Mesothelial cell of epicardium (in vitro differentiated cells): ENCODE data around the gene XDH. TPM values are rescaled to one million over a fixed set of nuclear protein-coding genes. Genes with fewer than 3 reads are reported as not detected.

ENCODE experiments used
- DNase-seq, 2 experiments: peaks; one replicate each; pipeline ENCODE4 v3.0.0; 2021; ENCODE audit warnings: low spot score in 2 of 2; ENCODE audit not compliant: unreplicated experiment in 2 of 2
- H3K27ac Mint-ChIP-seq: 2 replicates; pipeline ENCODE4 v1.8.0; 2021; ENCODE audit warnings: mixed read lengths
- H3K27me3 Mint-ChIP-seq: 2 replicates; pipeline ENCODE4 v1.8.0; 2021; ENCODE audit warnings: low read depth, mixed read lengths
- H3K36me3 Mint-ChIP-seq: 2 replicates; pipeline ENCODE4 v1.8.0; 2021; ENCODE audit warnings: mixed read lengths
- H3K4me1 Mint-ChIP-seq: 2 replicates; pipeline ENCODE4 v1.8.0; 2021; ENCODE audit warnings: mixed read lengths
- H3K4me3 Mint-ChIP-seq: 2 replicates; pipeline ENCODE4 v1.8.0; 2021; ENCODE audit warnings: mild to moderate bottlenecking, moderate library complexity, mixed read lengths
- H3K9me3 Mint-ChIP-seq: 2 replicates; pipeline ENCODE4 v1.8.0; 2021; ENCODE audit warnings: mixed read lengths
- CTCF ChIP-seq: fragments of 200-600 bp; sonication (generic); IDR thresholded peaks from one replicate; pipeline ENCODE4 v1.5.0; 2021; ENCODE audit warnings: antibody characterized with exemption; ENCODE audit not compliant: unreplicated experiment
- total RNA-seq: library from RNA; stranded (reverse); gene quantifications from 3 replicates; pipeline ENCODE4 v1.2.1, GENCODE V29; 2021

XDH gene
- 3.8 to 3.9 TPM (median 3.9 TPM) in 3 replicates for total RNA-seq

DNA sequence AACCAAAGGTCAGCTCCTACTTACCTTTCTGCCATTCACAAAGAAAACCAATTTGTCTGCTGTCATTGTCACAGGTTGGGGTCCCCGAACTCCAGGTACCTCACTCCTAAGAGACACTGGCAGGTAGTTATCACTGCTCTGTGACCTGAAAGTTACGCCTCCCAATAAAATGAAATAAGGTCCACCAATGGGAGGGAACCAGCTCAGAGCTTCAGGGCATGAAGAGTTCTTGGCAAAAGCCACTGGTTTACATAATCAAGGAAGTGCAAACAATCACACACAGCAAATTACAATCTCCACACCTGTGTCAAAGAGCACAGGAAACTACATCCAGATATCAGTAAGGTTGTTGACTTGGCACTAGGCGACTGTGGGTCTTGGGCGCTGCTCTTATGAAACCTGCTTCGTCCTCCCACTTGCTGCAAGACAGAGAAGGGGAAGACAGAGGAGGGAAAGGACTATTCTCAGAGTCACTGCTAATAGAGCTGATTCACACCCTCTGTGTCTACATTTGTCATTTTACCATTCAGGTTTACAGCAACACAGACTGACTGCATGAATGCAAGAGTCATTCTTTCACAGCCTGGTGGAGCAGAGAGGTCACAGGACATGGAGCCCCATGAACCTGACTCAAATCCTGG lies at the start of gene XDH:
TSS of gene XDH (minus strand) at position 142 of the 641 bp plus-strand sequence. CDS start at position 66, 76 bp downstream.
- Mint-ChIP-seq H3K36me3 (peaks cover 2% of the 10 kb centered on the region), H3K27ac (no peak within 1 kb of the TSS), H3K9me3 (peaks cover 16% of the 10 kb centered on the region), H3K4me3 (no peak within 1 kb of the TSS), H3K4me1 (no peaks in the 10 kb centered on the region), H3K27me3 (peaks cover 27% of the 10 kb centered on the region)
- no peak for TF ChIP-seq CTCF
- no peak for DNase-seq

DNA sequence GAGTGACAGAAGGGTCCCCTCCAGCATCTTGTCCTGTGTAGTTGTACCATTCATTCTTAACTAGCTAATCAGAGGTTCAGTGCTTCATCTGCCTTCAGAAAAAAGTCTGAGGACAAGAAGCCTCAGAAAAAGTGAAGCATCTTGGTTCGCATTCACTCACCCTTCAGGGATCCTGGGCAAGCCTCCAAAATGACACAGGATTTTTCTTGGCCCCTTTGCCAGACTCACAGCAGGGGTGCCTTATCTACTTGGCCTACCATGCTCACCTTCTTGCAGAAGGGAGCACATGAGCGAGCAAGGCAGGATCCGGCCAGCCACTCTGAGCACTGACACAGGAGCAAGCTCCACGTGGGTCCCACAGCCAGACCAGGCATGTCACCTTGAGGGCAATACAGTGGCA lies 43.1 kb upstream of the XDH start:
- Mint-ChIP-seq H3K4me3 (no peak overlapping the region), H3K4me1 (no peaks in the 10 kb centered on the region), H3K9me3 (peaks cover 67% of the 10 kb centered on the region), H3K27me3 (no peaks in the 10 kb centered on the region), H3K36me3 (peaks cover 7% of the 10 kb centered on the region), H3K27ac (no peak overlapping the region)
- no peak for DNase-seq
- no peak for TF ChIP-seq CTCF

- peaks cover 3% of the 10 kb centered on the region for H3K36me3 Mint-ChIP-seq
These were observed 32.3 kb upstream of the XDH start for GRCh38 chr2:31446848-31447247.

DNA sequence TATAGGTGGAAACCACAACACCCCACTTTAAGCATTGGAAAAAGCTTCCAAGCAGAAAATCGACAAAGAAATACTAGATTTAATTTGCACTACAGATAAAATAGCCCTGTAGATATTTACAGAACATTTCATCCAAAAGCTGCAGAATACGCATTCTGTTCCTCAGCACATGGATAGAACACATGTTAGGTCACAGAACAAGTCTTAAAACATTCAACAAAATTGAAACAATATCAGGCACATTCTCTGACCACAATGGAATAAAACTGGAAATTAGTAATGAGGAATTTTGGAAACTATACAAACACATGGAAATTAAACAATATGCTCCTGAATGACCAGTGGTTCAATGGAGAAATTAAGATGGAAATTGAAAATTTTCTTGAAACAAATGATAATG lies 27.8 kb upstream of the XDH start:
- Mint-ChIP-seq H3K27me3 (no peaks in the 10 kb centered on the region), H3K27ac (no peak overlapping the region), H3K9me3 (peaks cover 11% of the 10 kb centered on the region), H3K4me3 (no peak overlapping the region), H3K4me1 (no peaks in the 10 kb centered on the region), H3K36me3 (peaks cover 3% of the 10 kb centered on the region)
- DNase-seq, result no peak
- TF ChIP-seq CTCF, result no peak

More at GRCh38 chr2:31446848-31447247, 32.3 kb upstream of the XDH start:
- Mint-ChIP-seq H3K4me1 (no peaks in the 10 kb centered on the region), H3K4me3 (no peak overlapping the region), H3K27me3 (peaks cover 1% of the 10 kb centered on the region), H3K9me3 (peaks cover 28% of the 10 kb centered on the region), H3K27ac (no peak overlapping the region)
- no peak for DNase-seq
- TF ChIP-seq CTCF, result no peak

GRCh38 chr2:31440764-31441163 lies 26.2 kb upstream of the XDH start:
- DNase-seq, result no peak
- Mint-ChIP-seq H3K4me1 (no peaks in the 10 kb centered on the region), H3K4me3 (no peak overlapping the region), H3K36me3 (peaks cover 3% of the 10 kb centered on the region), H3K27ac (no peak overlapping the region), H3K9me3 (peaks cover 11% of the 10 kb centered on the region), H3K27me3 (no peaks in the 10 kb centered on the region)
- no peak for TF ChIP-seq CTCF
